ENCODE data around the gene CDH1. TPM values are rescaled to one million over a fixed set of nuclear protein-coding genes. Genes with fewer than 3 reads are reported as not detected.

Gene CDH1
- total RNA-seq, 1 experiment from 2014 or later: 100 TPM

DNA sequence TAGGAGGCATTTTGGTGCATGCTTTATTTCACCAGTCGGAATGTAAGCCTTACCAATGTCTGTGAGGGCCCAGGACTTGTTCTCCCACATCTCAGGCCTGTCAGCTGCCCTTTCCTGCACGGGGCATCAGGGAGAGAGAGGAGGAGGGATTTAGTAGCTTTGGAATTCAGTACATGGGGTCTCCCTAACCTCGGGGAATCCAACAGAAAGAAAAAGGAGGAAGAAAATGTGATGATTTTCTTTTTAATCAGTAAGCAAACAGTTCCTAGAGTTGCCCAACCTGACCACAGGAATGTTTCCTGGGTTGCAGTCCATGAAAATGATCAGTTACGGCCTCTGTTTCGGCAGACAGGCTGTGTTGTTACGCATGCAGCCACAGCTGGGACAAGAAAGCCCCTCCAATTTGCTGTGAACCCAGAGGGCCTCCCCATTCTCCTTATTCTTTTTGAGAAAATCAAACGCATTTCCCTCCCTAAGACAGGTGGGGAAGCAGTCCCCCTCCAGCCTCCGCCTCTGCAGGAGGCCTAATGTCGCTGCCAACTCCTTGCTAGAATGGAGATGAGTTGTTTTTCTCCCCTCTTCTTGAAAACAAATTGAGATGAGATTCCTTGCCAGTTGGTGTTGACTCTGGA lies 53.2 kb downstream of the CDH1 start:
- no peak overlapping the region for H3K9ac ChIP-seq (ENCODE audit: low read length)
- H3K9me3 ChIP-seq (ENCODE audit: low read length): no peaks in the 10 kb centered on the region
- no peak overlapping the region for H2AFZ ChIP-seq (ENCODE audit: low read length)
- peak overlapping the region; percentile 68 for H3K4me2 ChIP-seq (ENCODE audit: low read length)
- ChIA-PET POLR2A (ENCODE audit: unreplicated experiment) (interaction anchor here (0.6 kb wide), 1 partner anchor 15 kb away, joined by 5 read pairs; no protein-coding TSS in a partner anchor), CTCF (no interaction called here)
- DNase-seq (peak; percentile 85), ATAC-seq (peak; percentile 80)
- BruUV-seq (replicated peaks): no TSS peak
- peak overlapping the region; percentile 57 for H3K27ac ChIP-seq (ENCODE audit: low read length)
- H3K79me2 ChIP-seq (ENCODE audit: low read length): peaks cover 46% of the 10 kb centered on the region
- no peaks in the 10 kb centered on the region for H3F3A ChIP-seq (ENCODE audit: low read length, unreplicated experiment)
- H3K9me2 ChIP-seq (replicated peaks; ENCODE audit: low read length): no peaks in the 10 kb centered on the region
- peak overlapping the region; percentile 39; the same call in 1 of the 2 replicates for H3K4me3 ChIP-seq (ENCODE audit: low read length)
- TF ChIP-seq EZH2phosphoT487 (IDR thresholded peaks at IDR 0.05; ENCODE audit: borderline replicate concordance, low read length) (no peak), EZH2 (IDR thresholded peaks at IDR 0.05; ENCODE audit: low read length, unreplicated experiment) (no peak)
- TF ChIP-seq, protein P1, sequence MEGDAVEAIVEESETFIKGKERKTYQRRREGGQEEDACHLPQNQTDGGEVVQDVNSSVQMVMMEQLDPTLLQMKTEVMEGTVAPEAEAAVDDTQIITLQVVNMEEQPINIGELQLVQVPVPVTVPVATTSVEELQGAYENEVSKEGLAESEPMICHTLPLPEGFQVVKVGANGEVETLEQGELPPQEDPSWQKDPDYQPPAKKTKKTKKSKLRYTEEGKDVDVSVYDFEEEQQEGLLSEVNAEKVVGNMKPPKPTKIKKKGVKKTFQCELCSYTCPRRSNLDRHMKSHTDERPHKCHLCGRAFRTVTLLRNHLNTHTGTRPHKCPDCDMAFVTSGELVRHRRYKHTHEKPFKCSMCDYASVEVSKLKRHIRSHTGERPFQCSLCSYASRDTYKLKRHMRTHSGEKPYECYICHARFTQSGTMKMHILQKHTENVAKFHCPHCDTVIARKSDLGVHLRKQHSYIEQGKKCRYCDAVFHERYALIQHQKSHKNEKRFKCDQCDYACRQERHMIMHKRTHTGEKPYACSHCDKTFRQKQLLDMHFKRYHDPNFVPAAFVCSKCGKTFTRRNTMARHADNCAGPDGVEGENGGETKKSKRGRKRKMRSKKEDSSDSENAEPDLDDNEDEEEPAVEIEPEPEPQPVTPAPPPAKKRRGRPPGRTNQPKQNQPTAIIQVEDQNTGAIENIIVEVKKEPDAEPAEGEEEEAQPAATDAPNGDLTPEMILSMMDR (conservative IDR thresholded peaks at IDR 0.05; ENCODE audit: low read depth, low read length): no peak
- H3K27me3 ChIP-seq (ENCODE audit: low read length): no peaks in the 10 kb centered on the region
- no peaks in the 10 kb centered on the region; the same call in 1 of the 2 replicates for H3K36me3 ChIP-seq (ENCODE audit: low read depth, low read length)
- intact Hi-C loops (cut with micrococcal nuclease): no loop called here
- H4K20me1 ChIP-seq (ENCODE audit: low read length): no peaks in the 10 kb centered on the region
- H3K4me1 ChIP-seq (ENCODE audit: insufficient read depth, low read length): peaks cover 41% of the 10 kb centered on the region

DNA sequence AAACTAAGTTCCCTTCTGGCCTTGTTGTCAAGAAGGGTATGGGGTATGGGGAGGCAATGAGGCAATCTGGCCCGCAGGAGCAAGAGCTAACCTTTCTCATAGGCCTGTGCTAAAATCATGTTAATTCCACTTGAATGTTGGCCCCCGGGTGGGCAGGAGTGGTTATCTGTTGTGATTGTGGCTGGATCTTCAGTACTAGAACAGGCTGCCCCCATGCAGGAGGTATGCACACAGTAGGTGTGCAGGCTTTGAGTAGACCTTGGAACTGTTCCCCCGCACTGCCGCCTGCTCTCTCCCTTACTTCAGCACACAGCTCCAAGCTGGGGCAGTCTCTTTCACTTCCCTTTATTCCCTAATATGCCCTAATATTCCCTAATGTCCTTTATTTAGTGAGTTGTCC lies 53.9 kb downstream of the CDH1 start:
- BruUV-seq (replicated peaks): no TSS peak
- Histone ChIP-seq H2AFZ (ENCODE audit: low read length) (no peak overlapping the region), H3K9me3 (ENCODE audit: low read length) (no peaks in the 10 kb centered on the region), H3K9me2 (replicated peaks; ENCODE audit: low read length) (no peaks in the 10 kb centered on the region), H3K36me3 (ENCODE audit: low read depth, low read length) (no peaks in the 10 kb centered on the region; the same call in 1 of the 2 replicates), H4K20me1 (ENCODE audit: low read length) (no peaks in the 10 kb centered on the region), H3F3A (ENCODE audit: low read length, unreplicated experiment) (no peaks in the 10 kb centered on the region), H3K27me3 (ENCODE audit: low read length) (no peaks in the 10 kb centered on the region), H3K4me1 (ENCODE audit: insufficient read depth, low read length) (peaks cover 41% of the 10 kb centered on the region), H3K79me2 (ENCODE audit: low read length) (peaks cover 51% of the 10 kb centered on the region), H3K9ac (ENCODE audit: low read length) (no peak overlapping the region), H3K27ac (ENCODE audit: low read length) (peak overlapping the region; percentile 57), H3K4me2 (ENCODE audit: low read length) (peak overlapping the region; percentile 68), H3K4me3 (ENCODE audit: low read length) (no peak overlapping the region; the same call in 1 of the 2 replicates)
- TF ChIP-seq, protein P1 (conservative IDR thresholded peaks at IDR 0.05; ENCODE audit: low read depth, low read length): no peak
- no peak for TF ChIP-seq EZH2 (IDR thresholded peaks at IDR 0.05; ENCODE audit: low read length, unreplicated experiment)
- no peak for TF ChIP-seq EZH2phosphoT487 (IDR thresholded peaks at IDR 0.05; ENCODE audit: borderline replicate concordance, low read length)
- ChIA-PET POLR2A (ENCODE audit: unreplicated experiment) (no interaction called here), CTCF (no interaction called here)
- ATAC-seq (no peak), DNase-seq (no peak)
- intact Hi-C loops (cut with micrococcal nuclease): no loop called here

Data from PC-3 (cell line).